Hematopoietic multipotent progenitor cell treated with erythropoietin and hydrocortisone succinate and interleukin-3 and kit ligand, for 8 days (in vitro differentiated cells): ENCODE results near the gene PPP1R8.

Source experiments
- DNase-seq: peaks from one replicate; pipeline ENCODE4 v3.0.0-alpha.2; 2015

Gene PPP1R8

DNA sequence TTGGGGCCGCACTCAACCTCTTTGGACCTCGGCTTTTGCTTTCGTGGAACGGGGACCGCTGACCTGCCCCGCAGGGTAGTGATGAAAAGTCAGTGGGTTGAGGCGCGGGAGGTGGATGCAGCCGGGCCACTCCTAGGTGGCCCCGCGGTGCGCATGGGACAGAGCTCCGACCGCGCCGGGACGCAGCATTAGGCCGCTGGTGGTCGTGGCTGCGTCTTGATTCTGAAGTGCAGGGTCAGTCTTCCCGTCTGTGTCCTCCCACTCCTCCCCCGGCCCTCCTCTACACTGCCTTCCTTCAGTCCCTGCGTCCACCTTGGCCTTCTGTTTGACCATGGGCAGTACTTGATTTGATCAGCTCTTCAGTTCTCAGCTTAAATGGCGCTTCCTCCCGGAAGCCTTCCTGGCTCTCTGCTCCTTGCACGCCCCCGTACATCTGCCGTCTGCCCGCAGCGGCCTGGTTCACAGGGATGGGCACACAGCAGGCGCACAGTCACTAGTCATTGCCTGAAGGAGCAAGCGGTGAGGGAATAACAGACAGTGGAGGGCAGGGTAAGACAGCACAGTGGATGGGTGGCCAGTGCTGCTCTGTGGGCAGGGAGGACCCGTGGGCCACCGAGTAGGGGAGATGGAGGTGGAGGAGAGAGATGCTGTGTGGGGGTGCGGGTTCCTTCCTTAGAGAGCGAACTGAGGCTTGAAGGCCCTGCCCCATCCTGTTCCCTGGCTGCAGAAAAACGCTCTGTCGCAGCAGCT, 42.4 kb downstream of the PPP1R8 start:
- peak; percentile 55 for DNase-seq

DNA sequence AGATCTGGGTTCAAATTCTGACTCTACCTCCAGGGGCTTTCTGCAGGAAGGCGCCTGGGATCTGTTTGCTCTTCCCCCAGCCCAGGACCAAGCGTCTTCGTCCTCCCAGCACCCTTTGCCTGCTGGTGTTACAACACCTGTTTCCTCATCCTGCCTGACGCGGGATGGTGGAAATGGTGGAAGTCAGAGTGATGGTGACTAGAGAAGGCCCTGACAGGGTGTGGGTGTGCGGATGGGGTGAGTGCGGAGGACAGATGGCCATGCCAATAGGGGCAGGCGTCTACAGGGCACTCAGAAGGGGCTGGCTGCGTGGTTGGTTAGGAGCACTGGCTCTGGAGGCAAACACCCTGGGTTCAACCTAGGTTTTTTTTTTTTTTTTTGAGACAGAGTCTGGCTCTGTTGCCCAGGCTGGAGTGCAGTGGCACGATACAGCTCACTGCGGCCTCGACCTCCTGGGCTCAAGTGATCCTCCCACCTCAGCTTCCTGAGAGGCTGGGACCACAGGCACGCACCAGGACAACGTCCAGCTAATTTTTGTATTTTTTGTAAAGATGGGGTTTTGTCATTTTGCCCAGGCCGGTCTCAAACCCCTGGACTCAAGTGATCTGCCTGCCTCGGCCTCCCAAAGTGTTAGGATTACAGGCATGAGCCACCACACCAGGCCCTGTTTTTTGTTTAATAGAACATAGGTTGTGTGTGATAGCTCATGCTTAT, 43.2 kb downstream of the PPP1R8 start:
- no peak for DNase-seq

DNA sequence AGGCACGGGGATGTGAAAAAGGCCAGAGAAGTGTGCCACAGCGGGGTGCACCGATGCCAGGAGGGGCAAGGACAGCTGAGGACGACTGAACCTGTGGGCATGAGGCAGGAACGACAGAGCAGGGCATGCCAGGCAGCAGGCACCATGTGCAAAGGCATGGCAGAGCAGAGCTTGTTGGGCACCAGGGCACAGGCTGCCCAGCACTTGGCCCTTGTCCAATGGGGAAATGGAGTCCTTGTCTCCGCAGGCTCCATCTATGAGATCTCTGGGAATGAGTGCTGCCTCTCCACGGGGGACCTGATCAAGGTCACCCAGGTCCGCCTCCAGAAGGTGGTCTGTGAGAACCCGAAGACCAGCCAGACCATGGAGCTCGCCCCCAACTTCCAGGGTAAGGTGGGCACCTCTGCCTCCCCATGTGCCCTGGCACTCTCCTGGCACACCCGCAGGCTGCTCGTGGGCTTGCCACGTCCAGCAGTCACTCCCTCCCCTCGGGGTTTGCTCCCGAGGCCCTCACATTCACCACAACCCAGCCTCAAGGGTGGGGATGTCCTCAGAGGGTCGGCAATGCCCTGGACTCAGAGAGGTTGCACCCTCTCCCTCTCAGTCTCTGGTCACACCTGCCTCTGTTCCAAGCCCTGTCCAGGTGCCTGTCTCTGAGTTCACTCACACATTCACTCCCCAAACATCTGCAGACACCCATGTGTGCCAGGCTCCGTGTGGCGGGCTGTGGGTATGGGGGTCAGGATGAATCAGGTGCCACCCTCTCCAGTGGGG, 45.9 kb downstream of the PPP1R8 start:
- DNase-seq: no peak

DNA sequence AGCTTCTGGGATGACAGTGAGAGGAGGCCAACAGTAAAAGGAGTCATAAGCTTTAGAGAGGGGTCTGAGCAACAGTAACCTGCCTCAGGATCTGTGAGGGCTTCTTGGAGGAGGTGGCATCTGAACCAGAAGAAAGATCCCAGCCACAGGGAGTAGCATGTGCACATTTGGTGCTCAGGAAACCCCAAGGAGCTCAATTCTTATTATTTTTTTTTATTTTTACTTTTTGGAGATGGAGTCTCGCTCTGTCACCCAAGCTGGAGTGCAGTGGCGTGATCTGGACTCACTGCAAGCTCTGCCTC, 46.5 kb downstream of the PPP1R8 start:
- no peak for DNase-seq

DNA sequence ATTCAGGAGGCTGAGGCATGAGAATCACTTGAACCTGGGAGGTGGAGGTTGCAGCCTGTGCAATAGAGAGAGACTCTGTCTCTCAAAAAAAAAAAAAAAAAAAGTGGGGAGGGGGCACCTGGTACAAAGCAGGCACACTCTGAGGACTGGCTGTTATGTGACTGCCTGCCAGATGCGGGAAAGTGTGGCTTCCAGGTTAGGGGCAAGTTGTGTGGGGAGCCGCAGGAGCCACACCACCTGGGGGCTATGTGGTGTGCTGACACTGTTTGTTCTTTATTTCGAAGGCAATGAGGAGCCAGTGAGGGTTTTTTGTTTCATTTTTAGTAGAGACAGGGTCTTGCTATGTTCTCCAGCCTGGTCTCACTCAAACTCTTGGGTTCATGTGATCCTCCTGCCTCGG, 47.5 kb downstream of the PPP1R8 start:
- no peak for DNase-seq

DNA sequence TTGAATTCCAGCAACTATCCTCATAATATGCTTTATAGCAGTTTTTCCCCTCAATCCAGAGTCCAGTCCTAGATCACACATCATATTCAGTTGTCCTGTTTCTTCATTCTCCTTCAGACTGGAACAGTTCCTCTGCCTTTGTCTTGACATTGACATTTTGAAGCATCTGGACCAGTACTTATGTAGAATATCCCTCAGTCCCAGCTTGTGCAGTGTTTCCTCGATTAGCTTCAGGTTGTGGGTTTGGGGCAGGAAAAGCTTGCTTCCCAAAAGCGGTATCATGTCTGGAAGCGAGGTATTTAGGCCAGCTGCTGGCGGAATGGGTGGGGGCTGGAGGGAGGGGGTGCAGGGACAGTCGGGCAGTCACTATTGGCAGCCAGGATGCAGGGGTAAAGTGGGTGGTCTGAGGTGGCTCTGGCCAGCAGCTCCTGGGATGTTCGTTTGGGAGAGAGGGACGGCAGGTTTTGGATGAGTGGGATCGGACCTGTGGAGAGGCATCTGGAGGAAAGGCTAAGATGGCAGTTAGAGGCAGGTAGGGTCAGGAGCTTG, 48.3 kb downstream of the PPP1R8 start:
- no peak for DNase-seq

DNA sequence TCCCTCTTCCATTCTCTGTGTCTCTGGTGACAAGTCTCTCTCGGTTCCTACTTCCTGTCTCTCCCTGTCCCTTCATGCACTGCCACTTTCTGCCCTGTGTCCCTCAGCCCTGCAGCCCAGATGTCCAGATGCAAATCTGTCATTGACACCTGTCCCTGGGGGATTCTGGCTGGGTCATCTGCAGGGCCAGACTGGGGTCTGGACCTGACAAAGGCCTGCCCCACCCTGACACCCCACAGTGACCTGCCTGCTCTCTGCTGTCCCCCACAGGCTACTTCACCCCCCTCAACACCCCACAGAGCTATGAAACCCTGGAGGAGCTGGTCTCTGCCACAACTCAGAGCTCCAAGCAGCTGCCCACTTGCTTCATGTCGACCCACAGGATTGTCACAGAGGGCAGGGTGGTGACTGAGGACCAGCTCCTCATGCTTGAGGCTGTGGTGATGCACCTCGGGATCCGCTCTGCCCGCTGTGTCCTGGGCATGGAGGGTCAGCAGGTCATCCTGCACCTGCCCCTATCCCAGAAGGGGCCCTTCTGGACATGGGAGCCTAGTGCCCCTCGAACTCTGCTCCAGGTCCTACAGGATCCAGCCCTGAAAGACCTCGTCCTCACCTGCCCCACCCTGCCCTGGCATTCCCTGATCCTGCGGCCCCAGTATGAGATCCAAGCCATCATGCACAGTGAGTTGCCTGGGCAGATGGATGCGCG, 48.9 kb downstream of the PPP1R8 start:
- DNase-seq: no peak

DNA sequence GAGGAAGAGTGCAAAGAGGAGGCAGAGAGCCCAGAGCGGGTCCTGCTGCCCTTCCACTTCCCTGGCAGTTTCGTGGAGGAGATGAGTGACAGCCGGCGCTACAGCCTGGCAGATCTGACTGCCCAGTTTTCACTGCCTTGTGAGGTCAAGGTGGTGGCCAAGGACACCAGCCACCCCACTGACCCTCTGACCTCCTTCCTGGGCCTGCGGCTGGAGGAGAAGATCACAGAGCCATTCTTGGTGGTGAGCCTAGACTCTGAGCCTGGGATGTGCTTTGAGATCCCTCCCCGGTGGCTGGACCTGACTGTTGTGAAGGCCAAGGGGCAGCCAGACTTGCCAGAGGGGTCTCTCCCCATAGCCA, 51.9 kb downstream of the PPP1R8 start:
- no peak for DNase-seq

DNA sequence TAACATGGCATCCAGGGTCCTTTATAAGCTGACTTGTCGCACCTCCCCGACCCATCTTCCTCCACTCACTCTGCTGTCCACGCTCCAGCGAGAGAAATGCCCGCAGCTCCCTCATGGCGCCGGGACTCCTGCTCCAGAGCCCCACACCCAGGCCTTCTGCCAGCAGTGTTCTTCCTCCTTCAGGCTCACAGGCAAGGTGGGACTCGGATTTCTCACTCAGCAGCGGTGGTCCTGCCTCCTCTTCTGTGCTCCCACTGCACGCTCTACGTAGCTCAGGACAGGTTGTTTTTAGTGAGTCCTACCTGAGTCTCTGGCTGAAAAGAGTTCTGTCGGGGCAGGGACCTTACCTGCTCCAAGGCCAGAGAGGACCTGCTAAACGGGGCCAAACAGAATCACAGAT, 53.0 kb downstream of the PPP1R8 start:
- DNase-seq: no peak

DNA sequence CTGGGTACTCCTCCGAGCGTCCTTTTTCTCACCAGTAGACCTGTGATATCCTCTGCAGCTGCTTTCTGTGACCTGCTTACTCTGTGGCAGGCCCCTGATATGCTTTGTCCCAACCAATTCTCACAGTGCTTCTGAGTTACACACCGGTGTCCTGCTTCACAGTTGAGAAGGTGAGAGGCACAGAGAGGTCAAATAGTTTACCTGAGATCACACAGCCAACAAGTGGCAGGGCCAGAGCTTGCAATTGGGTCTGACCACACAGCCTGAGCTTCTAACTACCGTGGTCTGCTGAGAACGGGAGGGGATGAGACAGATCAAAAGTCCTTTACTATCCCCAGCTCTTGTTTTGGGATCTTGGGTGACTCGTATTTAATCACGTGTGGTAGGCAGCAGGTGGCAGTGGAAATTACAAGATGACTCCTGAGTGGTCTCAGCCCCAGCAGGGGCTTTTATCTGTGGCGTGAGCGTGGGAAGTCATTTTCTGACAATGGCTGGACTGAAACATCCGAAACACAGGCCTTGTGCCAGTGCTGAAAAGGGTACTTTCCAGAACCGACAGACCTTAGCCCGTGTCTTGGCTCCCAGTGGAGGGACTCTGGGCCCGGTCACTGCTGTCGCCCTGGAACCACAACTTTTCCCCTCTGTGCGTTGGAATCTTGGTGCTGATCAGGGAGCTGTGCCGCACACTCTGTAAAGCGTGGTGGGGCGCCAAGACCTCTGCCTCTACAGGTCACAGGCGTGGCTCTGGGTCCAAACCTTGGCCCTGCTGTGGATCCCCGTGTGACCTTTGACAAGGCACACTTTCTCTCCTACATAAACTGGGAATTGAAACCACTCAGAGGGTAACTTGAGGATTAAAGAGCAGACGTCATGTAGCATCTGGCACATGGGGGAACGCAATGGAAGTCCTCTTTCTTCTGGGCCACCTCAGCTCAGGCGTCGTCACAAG, 53.7 kb downstream of the PPP1R8 start:
- no peak for DNase-seq

DNA sequence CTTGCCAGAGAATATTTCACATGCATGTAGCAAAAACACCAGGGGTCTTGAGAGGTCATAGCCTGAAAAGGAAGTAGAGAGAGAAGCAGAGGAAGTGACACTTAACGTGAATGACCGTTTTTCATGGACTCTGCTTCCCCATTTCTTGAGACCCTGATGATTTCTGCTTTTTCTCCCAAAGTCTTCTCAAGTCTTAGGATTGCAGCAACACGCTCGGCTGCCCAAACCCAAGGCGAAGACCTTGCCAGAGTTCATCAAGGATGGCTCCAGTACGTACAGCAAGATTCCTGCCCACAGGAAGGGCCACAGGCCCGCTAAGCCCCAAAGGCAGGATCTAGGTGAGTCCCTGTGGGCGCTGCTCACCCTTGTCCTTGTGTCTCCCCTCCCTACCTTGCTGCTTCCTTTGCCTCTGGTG, 54.5 kb downstream of the PPP1R8 start:
- DNase-seq: no peak

DNA sequence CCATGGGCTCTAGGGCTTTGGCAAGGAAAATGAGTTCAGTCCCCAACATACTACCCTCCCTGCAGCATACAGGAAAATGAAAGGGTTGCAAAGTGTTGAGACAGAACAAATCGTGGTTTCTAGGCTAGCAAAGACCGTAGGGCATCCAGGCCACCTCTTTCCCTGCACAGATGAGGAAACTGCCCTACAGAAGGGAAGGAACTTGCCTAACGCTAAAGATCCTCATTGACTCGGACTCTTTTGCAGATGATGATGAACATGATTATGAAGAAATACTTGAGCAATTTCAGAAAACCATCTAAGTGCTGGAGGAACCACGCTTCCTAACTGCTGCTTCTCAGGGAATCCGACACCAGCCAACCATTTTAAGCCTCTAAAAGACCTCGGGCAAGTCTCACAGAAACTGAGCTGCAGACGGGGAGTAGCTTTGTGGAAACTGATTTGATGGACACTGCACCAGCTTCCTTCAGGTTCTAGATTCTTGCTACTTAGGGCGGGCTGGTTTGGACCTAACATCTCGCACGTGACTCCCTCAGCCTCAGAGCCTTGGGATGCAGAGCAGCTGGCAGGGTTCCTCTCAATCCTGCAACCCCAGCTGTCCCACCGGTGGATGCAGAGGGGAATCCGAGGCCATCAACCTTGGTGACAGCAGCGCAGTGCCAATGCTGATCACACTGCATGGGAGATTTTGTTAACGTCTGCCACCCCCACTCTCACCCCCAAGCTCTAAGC, 55.2 kb downstream of the PPP1R8 start:
- no peak for DNase-seq

DNA sequence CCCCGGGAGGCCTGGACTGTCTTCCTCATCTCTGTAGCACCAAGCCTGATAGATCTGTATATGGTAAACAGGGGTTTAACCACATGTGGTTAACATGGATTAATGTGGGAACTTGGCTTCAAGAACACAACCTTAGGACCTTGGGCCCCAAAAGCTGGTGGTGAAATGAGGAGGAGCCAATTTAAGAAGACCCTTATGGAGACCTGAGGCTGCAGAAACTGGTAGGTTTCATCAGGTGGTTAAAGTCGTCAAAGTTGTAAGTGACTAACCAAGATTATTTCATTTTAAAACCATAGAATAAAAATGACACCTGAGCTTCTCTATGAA, 55.7 kb downstream of the PPP1R8 start:
- DNase-seq: no peak

DNA sequence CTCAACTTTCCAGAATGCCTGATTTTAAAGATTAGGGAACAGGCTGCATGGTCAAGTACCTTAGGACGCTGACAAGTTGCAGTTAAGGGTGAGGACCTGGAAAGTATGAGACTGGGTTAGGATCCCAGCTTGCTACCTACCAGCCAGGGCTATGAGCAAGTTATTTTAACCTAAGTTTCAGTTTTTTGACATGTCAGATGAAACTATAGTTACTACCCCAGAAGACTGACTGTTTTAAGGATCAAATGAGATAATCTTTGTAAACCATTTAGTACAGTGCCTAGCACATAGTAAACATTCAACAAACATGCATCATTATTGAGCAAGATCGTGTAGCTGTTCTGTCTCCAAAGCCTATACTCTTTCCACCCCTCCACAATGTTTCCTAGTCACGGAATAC, 56.2 kb downstream of the PPP1R8 start:
- DNase-seq: no peak

DNA sequence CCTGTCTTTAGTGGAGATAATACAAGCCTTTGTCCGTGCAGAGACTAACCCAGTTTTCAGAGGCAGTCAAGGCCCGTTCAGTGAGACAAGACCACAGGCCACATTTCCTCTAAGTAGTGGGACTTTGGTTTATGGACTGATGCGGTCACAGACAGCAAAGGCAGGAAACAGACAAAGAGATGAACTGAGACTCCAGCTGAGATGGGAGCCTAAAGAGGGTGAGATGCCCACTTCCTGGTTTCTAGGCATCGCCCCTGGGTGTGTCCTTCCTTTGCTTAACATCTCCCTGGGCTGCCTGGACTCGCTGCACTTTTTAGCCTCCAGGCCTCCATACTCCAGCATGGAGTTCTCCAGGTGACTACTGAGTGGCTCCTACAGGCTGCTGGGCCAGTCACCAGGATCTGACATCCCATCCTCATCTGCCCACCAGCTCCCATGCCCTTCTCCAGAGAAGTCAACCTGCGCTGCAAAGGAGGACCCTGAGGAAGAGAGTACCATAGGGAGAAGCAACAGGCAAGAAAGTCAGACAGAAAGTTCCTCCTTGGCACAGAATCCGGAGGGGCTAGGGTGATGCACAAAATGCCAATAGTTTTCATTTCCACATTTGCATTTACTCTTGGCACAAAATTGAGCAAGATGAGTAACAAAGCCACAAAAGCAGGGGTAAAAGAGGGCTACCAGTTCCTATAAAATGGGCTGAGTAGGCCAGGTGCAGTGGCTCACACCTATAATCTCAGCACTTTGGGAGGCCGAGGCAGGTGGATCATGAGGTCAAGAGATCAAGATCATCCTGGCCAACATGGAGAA, 56.8 kb downstream of the PPP1R8 start:
- peak; percentile 49 for DNase-seq

DNA sequence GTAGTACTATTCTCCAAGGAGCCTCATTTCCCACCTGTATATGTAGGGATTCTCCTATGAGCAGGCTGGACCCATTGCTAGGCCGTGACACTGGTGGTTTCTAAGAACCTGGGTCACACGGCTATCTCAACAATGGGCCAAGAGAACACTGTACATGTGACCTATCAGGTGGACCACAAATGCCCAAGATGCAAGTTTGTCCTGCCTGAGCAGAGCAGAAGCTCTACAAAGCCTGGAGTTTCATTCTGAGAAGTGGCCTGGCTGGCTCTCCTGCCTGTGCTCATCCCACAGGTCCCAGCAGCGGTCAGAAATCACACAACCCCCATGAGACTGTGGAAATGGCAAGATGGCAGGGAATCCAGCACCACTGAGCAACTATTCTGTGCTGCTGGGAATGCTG, 58.9 kb downstream of the PPP1R8 start:
- DNase-seq: no peak

DNA sequence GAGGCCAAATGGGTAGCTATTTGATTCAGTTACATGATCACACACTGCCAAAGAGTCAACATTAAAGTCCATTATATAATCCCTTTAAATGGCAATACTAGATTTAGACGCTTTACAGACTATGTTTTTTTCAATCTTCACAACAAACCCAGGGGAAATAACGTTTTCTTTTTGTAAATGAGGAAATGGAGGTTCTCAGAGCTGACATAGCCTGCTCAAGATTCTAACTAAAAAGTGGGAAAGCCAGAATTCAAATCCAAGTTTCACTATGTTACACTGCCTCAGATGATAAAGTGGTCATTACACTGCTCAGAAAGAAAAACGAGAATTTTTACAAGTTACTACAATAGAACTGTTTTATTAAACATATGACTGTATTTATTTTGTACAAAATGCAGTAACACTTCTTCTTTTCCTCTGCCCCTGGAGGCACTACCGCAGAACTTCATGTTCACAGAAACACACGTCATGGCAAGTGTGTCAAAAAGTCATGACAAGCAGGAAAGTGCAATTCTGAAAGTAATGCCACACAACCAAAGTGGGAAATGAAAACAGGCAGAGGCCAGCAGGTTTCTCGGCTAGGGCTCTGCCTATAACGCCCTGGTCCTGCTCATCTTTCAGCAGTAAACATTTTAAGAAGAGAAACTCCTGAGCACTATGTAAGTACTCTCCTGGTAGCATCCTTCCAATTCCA, 60.8 kb downstream of the PPP1R8 start:
- no peak for DNase-seq

DNA sequence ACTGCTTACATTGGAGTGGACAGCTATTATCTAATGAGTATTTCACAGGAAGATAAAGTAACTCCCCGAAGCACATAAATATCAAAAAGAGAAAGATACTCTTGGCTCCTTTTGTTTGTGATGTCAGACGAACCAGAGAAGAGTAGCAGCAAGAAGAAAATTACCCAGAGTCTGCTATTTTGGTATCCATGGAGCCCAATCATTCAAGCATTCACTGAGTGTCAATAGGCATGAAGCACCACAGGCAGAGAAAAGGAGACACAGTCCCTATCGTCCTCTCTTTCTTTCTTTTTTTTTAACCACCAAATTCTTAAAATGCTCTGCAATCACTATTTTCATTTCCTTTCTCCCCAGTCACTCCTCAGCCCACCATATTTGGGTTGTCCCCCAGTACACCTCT, 63.9 kb downstream of the PPP1R8 start:
- no peak for DNase-seq
